Peyer's patch (tissue), 4 donors: ENCODE measurements around the gene TRPC4. TPM values are rescaled to one million over a fixed set of nuclear protein-coding genes. Genes with fewer than 3 reads are reported as not detected.

Experiments
- DNase-seq, 3 donors: peaks; one replicate each; pipeline ENCODE4 v3.0.0-alpha.2; 2017 to 2019
- H3K27ac ChIP-seq, 4 donors: fragments of 200-600 bp; sonication (generic); one replicate each; pipeline ENCODE4 v1.5.1; 2016 to 2019
- H3K27me3 ChIP-seq, 2 donors: fragments of 200-600 bp; sonication (generic); one replicate each; pipeline ENCODE4 v1.5.1; 2019
- H3K36me3 ChIP-seq, 3 donors: fragments of 200-600 bp; sonication (generic); one replicate each; pipeline ENCODE4 v1.5.1; 2016 to 2019
- H3K4me1 ChIP-seq, 4 donors: fragments of 200-600 bp; sonication (generic); one replicate each; pipeline ENCODE4 v1.5.1; 2016 to 2019
- H3K4me3 ChIP-seq, 4 donors: fragments of 200-600 bp; sonication (generic); 1 replicate in 3 of 4; 2 replicates in 1 of 4; pipeline ENCODE4 v1.5.1; 2016 to 2019; ENCODE audit warnings: mild to moderate bottlenecking in 1 of 4
- H3K9me3 ChIP-seq, 4 donors: fragments of 200-600 bp; sonication (generic); one replicate each; pipeline ENCODE4 v1.5.1; 2016 to 2019; ENCODE audit warnings: mild to moderate bottlenecking in 1 of 4
- POLR2A ChIP-seq, 2 donors: fragments of 450-650 bp; IDR thresholded peaks; one replicate each; pipeline ENCODE4 v1.5.1; 2017; ENCODE audit warnings: antibody characterized with exemption in 2 of 2, mild to moderate bottlenecking in 2 of 2, moderate library complexity in 2 of 2
- total RNA-seq, 4 donors: library from RNA; depleted of rRNA; stranded (reverse); fragments of >200 nt; gene quantifications; one replicate each; pipeline ENCODE4 v1.1.0, GENCODE V29; 2016
- TF ChIP-seq, protein P1 (sequence below), 6 experiments: fragments of 450-650 bp in 4 of 6; fragments of 200-600 bp in 2 of 6; sonication (generic) in 1 of 6; IDR thresholded peaks; one replicate each; pipeline ENCODE4 v1.5.1; 2017 to 2019; ENCODE audit warnings: antibody characterized with exemption in 6 of 6, mild to moderate bottlenecking in 3 of 6, moderate library complexity in 1 of 6

The TRPC4 gene
- total RNA-seq, 4 donors from 2014 or later, result 1.2 TPM; not detected in 3

GRCh38 chr13:37751025-37751424 lies 118.5 kb downstream of the TRPC4 start:
- Histone ChIP-seq H3K27me3 (no peaks in the 10 kb centered on the region), H3K36me3 (no peaks in the 10 kb centered on the region), H3K9me3 (no peaks in the 10 kb centered on the region), H3K4me1 (no peaks in the 10 kb centered on the region), H3K27ac (no peak overlapping the region), H3K4me3 (no peak overlapping the region)
- no peak for TF ChIP-seq POLR2A (IDR thresholded peaks at IDR 0.05)
- TF ChIP-seq, protein P1, sequence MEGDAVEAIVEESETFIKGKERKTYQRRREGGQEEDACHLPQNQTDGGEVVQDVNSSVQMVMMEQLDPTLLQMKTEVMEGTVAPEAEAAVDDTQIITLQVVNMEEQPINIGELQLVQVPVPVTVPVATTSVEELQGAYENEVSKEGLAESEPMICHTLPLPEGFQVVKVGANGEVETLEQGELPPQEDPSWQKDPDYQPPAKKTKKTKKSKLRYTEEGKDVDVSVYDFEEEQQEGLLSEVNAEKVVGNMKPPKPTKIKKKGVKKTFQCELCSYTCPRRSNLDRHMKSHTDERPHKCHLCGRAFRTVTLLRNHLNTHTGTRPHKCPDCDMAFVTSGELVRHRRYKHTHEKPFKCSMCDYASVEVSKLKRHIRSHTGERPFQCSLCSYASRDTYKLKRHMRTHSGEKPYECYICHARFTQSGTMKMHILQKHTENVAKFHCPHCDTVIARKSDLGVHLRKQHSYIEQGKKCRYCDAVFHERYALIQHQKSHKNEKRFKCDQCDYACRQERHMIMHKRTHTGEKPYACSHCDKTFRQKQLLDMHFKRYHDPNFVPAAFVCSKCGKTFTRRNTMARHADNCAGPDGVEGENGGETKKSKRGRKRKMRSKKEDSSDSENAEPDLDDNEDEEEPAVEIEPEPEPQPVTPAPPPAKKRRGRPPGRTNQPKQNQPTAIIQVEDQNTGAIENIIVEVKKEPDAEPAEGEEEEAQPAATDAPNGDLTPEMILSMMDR (IDR thresholded peaks at IDR 0.05), result no peak
- no peak for DNase-seq

DNA sequence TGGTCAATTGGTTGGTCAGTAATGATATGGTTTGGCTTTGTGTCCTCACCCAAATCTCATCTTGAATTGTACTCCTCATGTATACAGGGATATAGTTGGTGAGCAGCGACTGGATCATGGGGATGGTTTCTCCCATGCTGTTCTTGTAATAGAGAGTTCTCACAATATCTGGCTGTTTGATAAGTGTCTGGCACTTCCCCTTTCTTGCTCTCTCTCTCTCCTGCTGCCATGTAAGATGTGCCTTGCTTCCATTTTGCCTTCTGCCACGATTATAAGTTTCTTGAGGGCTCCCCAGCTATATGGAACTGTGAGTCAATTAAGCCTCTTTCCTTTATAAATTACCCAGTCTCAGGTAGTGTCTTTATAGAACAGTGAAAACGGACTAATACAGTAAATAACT lies 120.7 kb downstream of the TRPC4 start:
- no peaks in the 10 kb centered on the region for H3K9me3 ChIP-seq
- no peak for DNase-seq
- no peaks in the 10 kb centered on the region for H3K27me3 ChIP-seq
- H3K4me1 ChIP-seq, result no peaks in the 10 kb centered on the region
- H3K27ac ChIP-seq, result no peak overlapping the region
- H3K36me3 ChIP-seq, result no peaks in the 10 kb centered on the region
- TF ChIP-seq, protein P1 (IDR thresholded peaks at IDR 0.05), result no peak
- no peak for TF ChIP-seq POLR2A (IDR thresholded peaks at IDR 0.05)
- no peak overlapping the region for H3K4me3 ChIP-seq

DNA sequence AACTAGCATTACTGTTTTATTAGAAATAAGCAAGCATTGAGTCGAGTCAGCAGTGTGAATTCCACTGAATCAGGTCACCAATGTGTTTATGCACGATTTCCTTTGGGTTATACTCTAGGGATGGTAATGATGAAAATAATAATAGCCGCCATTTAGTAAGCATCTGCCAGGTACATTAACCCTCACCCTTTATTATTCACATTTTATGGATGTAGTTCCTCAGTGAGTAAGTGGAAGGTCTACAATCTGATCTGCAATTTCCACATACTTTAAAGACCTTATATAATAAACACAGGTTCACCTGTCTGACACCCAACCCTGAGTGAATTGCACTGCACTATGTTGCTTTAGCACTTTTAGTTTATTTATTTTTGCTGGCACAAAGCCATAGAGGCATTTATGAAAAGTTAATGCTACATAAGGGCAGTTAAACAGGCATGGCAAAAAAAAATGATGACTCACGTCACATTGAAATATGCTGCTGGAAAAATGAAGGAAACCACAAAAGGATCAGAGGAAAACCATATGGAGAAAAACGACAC lies 122.4 kb downstream of the TRPC4 start:
- Histone ChIP-seq H3K4me1 (no peaks in the 10 kb centered on the region), H3K27ac (no peak overlapping the region), H3K4me3 (no peak overlapping the region), H3K27me3 (no peaks in the 10 kb centered on the region), H3K36me3 (no peaks in the 10 kb centered on the region), H3K9me3 (no peaks in the 10 kb centered on the region)
- no peak for DNase-seq
- TF ChIP-seq, protein P1 (IDR thresholded peaks at IDR 0.05), result no peak
- no peak for TF ChIP-seq POLR2A (IDR thresholded peaks at IDR 0.05)

- H3K9me3 ChIP-seq, result no peaks in the 10 kb centered on the region
- TF ChIP-seq POLR2A (IDR thresholded peaks at IDR 0.05), result no peak
- TF ChIP-seq, protein P1 (IDR thresholded peaks at IDR 0.05), result no peak
- H3K27me3 ChIP-seq, result no peaks in the 10 kb centered on the region
- H3K4me3 ChIP-seq, result no peak overlapping the region
- no peaks in the 10 kb centered on the region for H3K36me3 ChIP-seq
- no peaks in the 10 kb centered on the region for H3K4me1 ChIP-seq
- H3K27ac ChIP-seq, result no peak overlapping the region
- DNase-seq, result no peak
Observed at GRCh38 chr13:37741536-37741935, 128.0 kb downstream of the TRPC4 start.

DNA sequence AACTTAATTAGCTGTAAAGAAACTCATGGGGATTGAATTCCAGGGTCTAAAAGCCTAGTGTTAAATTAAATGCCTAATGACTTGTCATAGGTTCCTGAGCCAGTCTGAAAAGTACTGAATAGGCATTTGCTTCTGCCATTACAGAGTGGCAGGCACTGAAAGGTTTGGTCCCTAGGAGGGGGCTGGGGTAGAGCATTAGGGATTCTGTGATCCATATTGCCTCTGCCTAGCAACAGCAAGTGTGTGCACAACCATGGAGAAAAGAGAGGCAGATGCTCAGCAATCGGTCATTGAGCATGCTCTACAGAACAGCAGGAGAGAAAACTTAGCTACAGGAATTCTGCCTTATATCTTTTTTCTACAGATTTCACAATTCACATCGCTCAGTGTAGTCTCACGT lies 133.5 kb downstream of the TRPC4 start:
- DNase-seq, result no peak
- no peak overlapping the region for H3K27ac ChIP-seq
- no peak for TF ChIP-seq POLR2A (IDR thresholded peaks at IDR 0.05)
- TF ChIP-seq, protein P1 (IDR thresholded peaks at IDR 0.05), result no peak
- H3K9me3 ChIP-seq, result no peaks in the 10 kb centered on the region
- no peaks in the 10 kb centered on the region for H3K4me1 ChIP-seq
- H3K36me3 ChIP-seq, result no peaks in the 10 kb centered on the region
- H3K4me3 ChIP-seq, result no peak overlapping the region
- no peaks in the 10 kb centered on the region for H3K27me3 ChIP-seq

DNA sequence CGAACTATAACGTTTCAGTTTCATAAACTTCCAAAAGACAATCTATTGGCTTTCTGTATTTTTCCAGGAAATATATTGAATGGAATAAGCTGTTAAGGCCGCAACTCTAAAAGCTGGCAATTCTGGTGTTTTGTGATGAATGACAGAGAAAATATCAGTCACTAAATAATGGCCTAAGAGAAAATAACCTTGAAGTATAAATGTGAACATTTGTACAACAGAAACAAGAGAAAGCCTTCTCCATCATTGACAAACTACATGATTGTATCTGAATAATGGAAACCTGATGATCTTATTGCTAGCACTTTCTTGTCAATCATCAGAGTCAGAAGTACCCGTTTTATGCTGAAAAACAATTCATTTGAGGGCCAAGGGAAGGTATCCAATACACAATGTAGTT lies 134.3 kb downstream of the TRPC4 start:
- H3K27ac ChIP-seq, result no peak overlapping the region
- no peak overlapping the region for H3K4me3 ChIP-seq
- DNase-seq, result no peak
- no peaks in the 10 kb centered on the region for H3K4me1 ChIP-seq
- H3K36me3 ChIP-seq, result no peaks in the 10 kb centered on the region
- no peaks in the 10 kb centered on the region for H3K9me3 ChIP-seq
- no peaks in the 10 kb centered on the region for H3K27me3 ChIP-seq
- TF ChIP-seq, protein P1 (IDR thresholded peaks at IDR 0.05), result no peak
- TF ChIP-seq POLR2A (IDR thresholded peaks at IDR 0.05), result no peak
